K562 (cell line): Measurements from ENCODE around the gene ACOT13. TPM values are rescaled to one million over a fixed set of nuclear protein-coding genes. Genes with fewer than 3 reads are reported as not detected.

Source experiments
- C11orf30 ChIP-seq: fragments of 450-650 bp; IDR thresholded peaks from 2 replicates; pipeline ENCODE4 v1.6.1; 2016; ENCODE audit warnings: low read depth, mild to moderate bottlenecking
- CCNT2 ChIP-seq: IDR thresholded peaks from 2 replicates; pipeline ENCODE4 v1.6.1; 2011; ENCODE audit warnings: borderline replicate concordance, low read depth, mild to moderate bottlenecking, moderate library complexity, mixed read lengths, low read length; ENCODE audit not compliant: insufficient read length; ENCODE audit errors: extremely low read depth
- CEBPB ChIP-seq: fragments of 450-650 bp; IDR thresholded peaks from 2 replicates; pipeline ENCODE4 v1.6.1; 2016; ENCODE audit warnings: missing genetic modification characterization, missing compliant biosample characterization
- CHD2 ChIP-seq: IDR thresholded peaks from 2 replicates; pipeline ENCODE4 v1.6.1; 2011; ENCODE audit warnings: low read depth, low read length
- EGR1 ChIP-seq: fragments of 450-650 bp; conservative IDR thresholded peaks from 2 replicates; pipeline ENCODE4 v1.6.1; 2017; ENCODE audit warnings: mild to moderate bottlenecking
- JUNB ChIP-seq: fragments of 450-650 bp; formaldehyde crosslinking; conservative IDR thresholded peaks from 2 replicates; pipeline ENCODE4 v1.4.0; 2020; ENCODE audit warnings: mild to moderate bottlenecking
- KLF1 ChIP-seq: fragments of 450-650 bp; IDR thresholded peaks from 2 replicates; pipeline ENCODE4 v1.6.1; 2016; ENCODE audit warnings: missing genetic modification characterization, missing compliant biosample characterization
- SP1 ChIP-seq: sonication (generic); formaldehyde crosslinking; IDR thresholded peaks from 2 replicates; pipeline ENCODE4 v1.8.1; 2022; ENCODE audit warnings: mild to moderate bottlenecking, missing genetic modification reagents
- THAP7 ChIP-seq: fragments of 250-450 bp; sonication (Bioruptor Pico); IDR thresholded peaks from 2 replicates; pipeline ENCODE4 v1.5.0; 2021
- TRIM24 ChIP-seq, 2 experiments: fragments of 450-650 bp; IDR thresholded peaks; 2 replicates each; pipeline ENCODE4 v1.6.1; 2016
- TRIM28 ChIP-seq: fragments of 450-650 bp; IDR thresholded peaks from 2 replicates; pipeline ENCODE4 v1.6.1; 2017
- ZMIZ1 ChIP-seq, 2 experiments: fragments of 150-350 bp in 1 of 2; IDR thresholded peaks; 2 replicates each; pipeline ENCODE4 v1.6.1; 2012 to 2016; ENCODE audit warnings: low read depth in 2 of 2, low read length in 2 of 2, mild to moderate bottlenecking in 1 of 2, moderate library complexity in 1 of 2
- polyA plus RNA-seq, 8 experiments: library from polyadenylated mRNA; depleted of rRNA in 4 of 8; stranded (reverse) in 5 of 8; unstranded in 3 of 8; fragments of >200 nt; fragmentation: Nextera tagmentation in 2 of 8; fragmentation: Illumina TruSeq in 1 of 8; extraction: Ambion mirVana in 2 of 8; extraction: Trizol in 1 of 8; gene quantifications; 2 replicates each; pipeline versions ENCODE4 v1.2.1 to v1.2.3, GENCODE V29; 2011 to 2014; ENCODE audit warnings: inconsistent platforms in 1 of 8, missing spikeins in 1 of 8
- total RNA-seq, 7 experiments: library from RNA; depleted of rRNA in 6 of 7; stranded (reverse); fragments of >200 nt in 6 of 7; fragmentation: Illumina TruSeq in 2 of 7; extraction: Trizol in 2 of 7; gene quantifications; 2 replicates each; pipeline versions ENCODE4 v1.2.1 to v1.2.3, GENCODE V29; 2011 to 2021; ENCODE audit warnings: low replicate concordance in 1 of 7
- TF ChIP-seq, protein P1 (sequence below), 2 experiments: fragments of 450-650 bp in 1 of 2; sonication (generic) in 1 of 2; formaldehyde crosslinking in 1 of 2; IDR thresholded peaks; 2 replicates each; pipeline versions ENCODE4 v1.7.1 to v1.9.0; 2016 to 2022; ENCODE audit warnings: inconsistent platforms in 1 of 2, mild to moderate bottlenecking in 1 of 2, missing genetic modification reagents in 1 of 2

Gene ACOT13
- total and polyA plus RNA-seq, 9 of the 15 experiments (the other 6 are each of a cell fraction or from before 2014, with no cell fraction given): 14.1 to 129 (median 65.7) TPM

DNA sequence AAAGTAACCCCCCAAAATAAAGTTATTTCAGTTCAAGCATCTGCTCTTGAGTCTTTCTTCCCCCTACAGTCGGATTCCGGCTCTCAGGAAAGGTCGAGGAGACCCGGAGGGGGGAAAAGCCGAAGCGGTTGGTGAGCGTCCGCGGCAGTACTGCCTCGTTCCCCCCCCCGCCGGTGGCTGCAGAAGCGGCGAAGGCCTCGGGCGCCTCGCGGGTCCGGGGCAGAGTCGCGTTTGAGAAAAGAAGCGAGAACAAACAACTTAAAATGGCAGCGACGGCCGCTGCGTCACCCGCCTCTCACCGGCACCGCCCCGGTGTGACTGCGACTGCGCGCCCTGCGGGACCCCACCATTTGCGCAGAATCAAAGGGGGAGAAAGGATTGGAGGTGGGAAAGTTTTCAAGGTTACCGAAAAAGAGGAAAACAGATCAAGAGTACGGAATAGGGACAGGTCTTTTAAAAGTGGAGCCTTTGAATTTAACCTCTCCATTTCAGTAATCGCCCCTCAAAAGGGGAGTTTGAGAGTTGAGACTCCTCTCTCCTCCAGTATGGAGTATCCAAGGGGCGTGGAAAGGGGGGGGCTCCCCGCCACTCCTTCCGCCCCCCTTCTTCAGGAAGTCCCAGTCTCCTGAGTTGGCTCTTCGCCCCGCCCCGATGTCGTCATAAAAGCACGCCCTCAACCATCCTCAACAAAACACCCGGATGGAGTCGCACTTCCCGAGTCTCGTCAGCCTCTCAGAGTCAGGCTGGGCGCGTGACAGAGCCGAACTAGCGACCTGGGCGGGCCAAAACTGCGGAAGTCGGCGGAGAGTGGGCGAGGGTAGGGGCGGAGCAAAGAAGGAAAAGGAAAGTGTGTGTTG, 54.0 kb downstream of the ACOT13 start (continued):
- TF ChIP-seq, protein P1, sequence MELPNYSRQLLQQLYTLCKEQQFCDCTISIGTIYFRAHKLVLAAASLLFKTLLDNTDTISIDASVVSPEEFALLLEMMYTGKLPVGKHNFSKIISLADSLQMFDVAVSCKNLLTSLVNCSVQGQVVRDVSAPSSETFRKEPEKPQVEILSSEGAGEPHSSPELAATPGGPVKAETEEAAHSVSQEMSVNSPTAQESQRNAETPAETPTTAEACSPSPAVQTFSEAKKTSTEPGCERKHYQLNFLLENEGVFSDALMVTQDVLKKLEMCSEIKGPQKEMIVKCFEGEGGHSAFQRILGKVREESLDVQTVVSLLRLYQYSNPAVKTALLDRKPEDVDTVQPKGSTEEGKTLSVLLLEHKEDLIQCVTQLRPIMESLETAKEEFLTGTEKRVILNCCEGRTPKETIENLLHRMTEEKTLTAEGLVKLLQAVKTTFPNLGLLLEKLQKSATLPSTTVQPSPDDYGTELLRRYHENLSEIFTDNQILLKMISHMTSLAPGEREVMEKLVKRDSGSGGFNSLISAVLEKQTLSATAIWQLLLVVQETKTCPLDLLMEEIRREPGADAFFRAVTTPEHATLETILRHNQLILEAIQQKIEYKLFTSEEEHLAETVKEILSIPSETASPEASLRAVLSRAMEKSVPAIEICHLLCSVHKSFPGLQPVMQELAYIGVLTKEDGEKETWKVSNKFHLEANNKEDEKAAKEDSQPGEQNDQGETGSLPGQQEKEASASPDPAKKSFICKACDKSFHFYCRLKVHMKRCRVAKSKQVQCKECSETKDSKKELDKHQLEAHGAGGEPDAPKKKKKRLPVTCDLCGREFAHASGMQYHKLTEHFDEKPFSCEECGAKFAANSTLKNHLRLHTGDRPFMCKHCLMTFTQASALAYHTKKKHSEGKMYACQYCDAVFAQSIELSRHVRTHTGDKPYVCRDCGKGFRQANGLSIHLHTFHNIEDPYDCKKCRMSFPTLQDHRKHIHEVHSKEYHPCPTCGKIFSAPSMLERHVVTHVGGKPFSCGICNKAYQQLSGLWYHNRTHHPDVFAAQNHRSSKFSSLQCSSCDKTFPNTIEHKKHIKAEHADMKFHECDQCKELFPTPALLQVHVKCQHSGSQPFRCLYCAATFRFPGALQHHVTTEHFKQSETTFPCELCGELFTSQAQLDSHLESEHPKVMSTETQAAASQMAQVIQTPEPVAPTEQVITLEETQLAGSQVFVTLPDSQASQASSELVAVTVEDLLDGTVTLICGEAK (IDR thresholded peaks at IDR 0.05): peak; percentile 81
- TF ChIP-seq, protein P1 (CRISPR knock-in tag; IDR thresholded peaks at IDR 0.05): no peak
- TF ChIP-seq JUNB (no peak), ZMIZ1 (IDR thresholded peaks at IDR 0.05; ENCODE audit: low read depth in 2 of 2, low read length in 2 of 2) (peak in 1 of 2 experiments; percentile 87; a peak in 2 of 4 replicates), CCNT2 (peak; percentile 42), SP1 (peak; percentile 94), KLF1 (tag) (peak; percentile 65), CHD2 (peak; percentile 41; the same call in 1 of the 2 replicates), TRIM24 (IDR thresholded peaks at IDR 0.05) (0 out of 4 replicates have a peak, but pooled peaks of 1 of the 2 experiments have one; percentile 43), EGR1 (peak; percentile 93), THAP7 (0 out of 2 replicates have a peak, but pooled peaks have one; percentile 36), CEBPB (tag) (0 out of 2 replicates have a peak, but pooled peaks have one; percentile 16), C11orf30 (peak; percentile 80), TRIM28 (peak; percentile 36; the same call in 1 of the 2 replicates)
